Erythroblast (primary cell): Measurements from ENCODE around the gene NXPH2.
"Not testable (repeated sequence)": the region's sequence is repeated elsewhere in the genome, so short reads cannot be mapped to it uniquely, and the experiment has no call there.

ENCODE experiments used
- DNase-seq, 2 experiments: peaks; one replicate each; lab custom pipeline; 2025; lab: John Stamatoyannopoulos, UW
- GATA1 ChIP-seq: IDR thresholded peaks from 2 replicates; pipeline ENCODE4 v1.6.1; 2011; ENCODE audit warnings: low read depth, mild to moderate bottlenecking, control low read depth, low read length, moderate library complexity
- POLR2A ChIP-seq: IDR thresholded peaks from 2 replicates; pipeline ENCODE4 v1.6.1; 2011; ENCODE audit warnings: mild to moderate bottlenecking, low read length

NXPH2 gene

DNA sequence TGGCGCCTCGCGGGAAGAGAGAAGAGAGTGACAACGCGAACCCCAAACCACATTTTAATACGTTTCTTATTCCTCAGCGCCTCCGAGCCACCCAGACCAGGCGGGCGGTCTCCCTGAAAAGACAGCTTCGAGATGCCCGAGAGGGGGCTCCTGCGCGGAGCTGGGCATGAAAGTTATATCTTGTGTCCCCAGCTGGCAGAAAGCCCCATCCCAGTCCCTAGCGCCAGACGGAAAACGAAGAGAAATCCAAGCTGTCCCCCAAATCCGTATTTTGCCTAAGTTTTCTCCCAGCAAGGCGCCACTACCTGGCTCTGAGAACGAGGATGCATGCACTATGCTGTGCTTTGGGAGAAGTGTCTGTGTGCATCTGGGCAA is 797 bp downstream of the NXPH2 start:
- no peak for DNase-seq
- TF ChIP-seq GATA1: no peak
- TF ChIP-seq POLR2A: no peak

DNA sequence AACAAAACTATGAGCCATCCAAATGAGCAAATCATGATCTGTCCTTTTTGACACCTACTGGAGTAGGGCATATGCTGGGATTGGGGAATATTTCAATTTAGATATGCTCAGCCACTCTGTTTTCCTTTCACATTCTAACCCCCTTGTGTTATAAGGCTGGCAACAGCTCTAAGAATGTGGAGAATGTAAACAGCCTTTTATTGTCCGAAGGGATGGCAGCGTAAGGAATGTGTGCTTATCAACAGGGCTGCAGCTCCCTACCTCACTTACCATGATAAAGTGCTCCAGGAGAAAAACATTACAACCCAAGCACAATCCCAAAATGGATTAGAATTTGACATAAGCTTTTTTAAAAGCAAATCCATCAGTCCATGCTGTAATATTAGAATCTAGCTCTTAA is 2.2 kb downstream of the NXPH2 start:
- DNase-seq: no peak
- TF ChIP-seq GATA1 (no peak), POLR2A (no peak)

DNA sequence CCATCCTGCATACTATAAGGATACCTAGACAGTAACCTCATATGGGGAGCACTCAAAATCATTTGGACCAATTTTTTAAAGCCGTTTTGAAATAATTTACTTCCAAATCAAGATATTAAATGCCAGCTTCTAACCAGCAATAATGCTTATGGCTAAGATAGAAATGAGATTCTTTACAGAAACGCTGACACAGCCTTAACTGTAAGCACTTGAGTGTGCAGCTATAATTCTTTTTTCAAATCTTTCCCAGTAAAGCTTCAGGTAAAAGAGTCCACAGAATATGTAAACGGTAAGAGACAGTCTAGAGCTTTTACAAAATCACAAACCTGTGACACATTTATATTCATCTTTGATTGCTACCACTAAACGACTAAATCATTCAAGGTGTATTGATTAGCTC is 4.5 kb downstream of the NXPH2 start:
- TF ChIP-seq GATA1 (no peak), POLR2A (no peak)
- DNase-seq: no peak

DNA sequence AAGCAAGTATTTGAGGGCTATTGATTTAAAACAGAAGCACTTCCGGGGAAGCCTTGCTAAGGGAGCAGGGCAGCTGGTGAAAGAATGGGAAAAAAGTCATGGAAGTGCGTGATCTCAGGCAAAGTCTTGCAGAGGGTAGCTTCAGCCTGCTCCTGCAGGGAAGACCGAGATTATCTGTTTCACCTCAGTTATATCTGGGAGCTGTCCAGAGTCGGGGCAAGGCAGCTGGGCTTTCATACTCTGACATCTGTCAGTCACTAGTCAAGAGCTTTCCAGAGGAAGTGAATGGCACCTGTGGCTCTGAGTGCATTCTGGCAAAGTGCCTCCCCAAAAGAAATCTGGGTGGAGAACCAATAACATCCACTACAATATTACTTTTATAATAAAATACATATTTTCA is 8.7 kb downstream of the NXPH2 start:
- no peak for DNase-seq
- TF ChIP-seq GATA1: no peak
- no peak for TF ChIP-seq POLR2A

DNA sequence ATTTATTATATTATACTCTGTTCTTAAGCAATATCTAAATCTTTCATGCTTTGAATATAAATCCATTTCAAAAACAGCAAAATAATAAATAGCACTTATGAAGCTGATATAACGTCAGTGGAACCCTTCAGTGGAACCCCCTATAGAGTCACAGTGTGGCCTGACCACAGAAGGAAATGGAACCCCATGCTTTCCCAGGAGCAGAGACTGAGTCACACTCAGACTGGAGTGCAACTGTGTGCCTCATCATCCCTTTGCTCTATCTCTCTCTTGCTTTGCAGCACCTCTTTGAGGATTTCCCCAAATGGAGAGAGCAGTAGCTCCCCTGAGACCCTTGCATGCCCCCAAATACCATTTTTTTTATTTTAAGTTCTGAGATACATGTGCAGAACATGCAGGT is 13.1 kb downstream of the NXPH2 start:
- TF ChIP-seq GATA1: no peak
- TF ChIP-seq POLR2A: no peak
- DNase-seq: no peak

DNA sequence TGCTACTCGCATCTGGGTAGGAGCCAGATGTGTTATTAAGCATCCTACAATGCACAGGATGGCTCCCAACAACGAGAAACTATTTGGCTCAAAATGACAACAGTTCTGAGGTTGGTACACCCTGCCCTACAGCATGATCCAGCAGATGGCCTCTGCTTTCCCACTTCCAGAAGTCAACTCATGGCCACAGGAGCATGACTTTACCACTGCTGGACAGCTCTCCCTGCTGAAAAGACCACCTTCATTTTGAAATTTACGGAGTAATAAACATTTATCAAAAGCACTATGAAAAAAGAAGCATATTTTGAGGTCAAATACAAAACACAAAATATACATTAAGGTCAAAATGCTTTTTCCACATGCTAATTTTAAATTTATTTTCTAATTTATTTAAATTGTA is 13.7 kb downstream of the NXPH2 start:
- TF ChIP-seq POLR2A: no peak
- TF ChIP-seq GATA1: no peak
- DNase-seq: no peak

DNA sequence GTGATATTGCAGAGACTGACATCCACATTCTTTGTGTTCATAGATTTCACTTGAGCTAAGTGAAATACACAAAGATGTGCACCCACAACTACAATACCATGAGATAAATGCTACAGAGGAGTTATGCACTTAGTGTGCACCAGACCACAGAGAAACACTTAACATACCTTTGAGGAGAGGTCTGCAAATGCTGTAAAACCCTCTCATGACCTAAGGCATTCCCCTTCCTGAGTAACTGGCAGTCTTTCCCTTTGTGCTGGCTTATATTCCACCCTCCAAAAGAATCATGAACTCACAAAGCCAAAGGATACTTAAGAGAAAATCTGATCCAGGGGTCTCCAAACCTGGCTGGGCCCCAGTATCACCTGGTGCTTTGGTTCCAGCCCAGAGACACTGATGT is 16.2 kb downstream of the NXPH2 start:
- TF ChIP-seq POLR2A: no peak
- no peak for TF ChIP-seq GATA1
- DNase-seq: no peak

DNA sequence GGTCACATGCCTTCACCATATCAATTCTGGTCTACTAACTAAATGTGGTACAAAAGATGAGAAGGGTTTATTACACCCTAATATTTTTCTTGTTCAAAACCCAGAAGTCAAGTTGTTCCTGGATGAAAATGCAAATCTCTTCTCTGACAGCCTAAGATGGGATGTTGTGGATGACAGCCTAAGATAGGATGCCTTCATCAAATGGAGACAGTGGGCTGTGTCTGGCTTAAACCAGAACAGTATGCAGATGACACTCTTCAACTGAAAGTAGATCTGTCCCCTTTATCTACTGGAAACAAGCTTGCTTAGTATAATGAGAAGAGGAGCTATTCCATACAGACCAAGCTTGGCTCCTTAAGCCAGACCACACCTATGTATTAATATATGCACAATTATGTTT is 17.7 kb downstream of the NXPH2 start:
- DNase-seq: no peak
- no peak for TF ChIP-seq POLR2A
- no peak for TF ChIP-seq GATA1

DNA sequence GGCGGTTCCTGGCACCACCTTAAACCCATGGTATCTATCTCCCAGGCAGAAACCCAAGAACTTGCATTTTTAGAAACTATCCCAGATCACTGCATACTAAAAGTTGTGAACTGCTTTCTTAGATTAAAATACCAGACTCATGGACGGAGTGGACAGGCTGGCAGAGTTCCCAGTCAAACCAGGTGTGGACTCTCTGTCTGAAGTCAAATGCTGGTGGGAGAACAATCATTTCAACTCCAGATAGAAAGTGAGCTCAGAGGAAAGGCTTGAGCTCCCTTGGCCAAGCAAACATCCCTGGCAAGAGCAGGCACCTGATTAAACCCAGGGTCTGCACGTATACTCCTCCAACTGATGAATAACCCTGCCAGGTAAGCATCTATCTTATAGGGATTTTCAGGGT is 19.5 kb downstream of the NXPH2 start:
- no peak for DNase-seq
- no peak for TF ChIP-seq GATA1

DNA sequence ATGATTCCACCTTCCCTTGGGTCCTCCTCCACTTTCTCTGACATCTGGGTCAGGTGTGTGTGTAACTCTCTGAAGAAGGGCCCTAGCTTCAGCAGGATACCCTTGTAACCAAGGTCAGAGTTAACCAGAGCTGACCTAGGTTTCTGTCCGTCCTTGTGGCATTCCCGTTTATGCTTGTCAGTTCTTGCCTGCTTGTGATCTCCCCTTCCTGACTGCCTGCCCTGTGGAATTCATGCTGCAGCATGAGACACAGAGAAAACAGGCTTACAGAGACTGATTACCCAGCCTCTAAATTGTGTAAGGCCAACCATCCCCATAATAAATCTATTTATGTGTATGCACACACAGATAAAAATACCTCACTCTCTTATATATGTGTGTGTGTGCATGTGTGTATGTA is 22.8 kb downstream of the NXPH2 start:
- TF ChIP-seq POLR2A (no peak), GATA1 (no peak)
- DNase-seq: no peak

DNA sequence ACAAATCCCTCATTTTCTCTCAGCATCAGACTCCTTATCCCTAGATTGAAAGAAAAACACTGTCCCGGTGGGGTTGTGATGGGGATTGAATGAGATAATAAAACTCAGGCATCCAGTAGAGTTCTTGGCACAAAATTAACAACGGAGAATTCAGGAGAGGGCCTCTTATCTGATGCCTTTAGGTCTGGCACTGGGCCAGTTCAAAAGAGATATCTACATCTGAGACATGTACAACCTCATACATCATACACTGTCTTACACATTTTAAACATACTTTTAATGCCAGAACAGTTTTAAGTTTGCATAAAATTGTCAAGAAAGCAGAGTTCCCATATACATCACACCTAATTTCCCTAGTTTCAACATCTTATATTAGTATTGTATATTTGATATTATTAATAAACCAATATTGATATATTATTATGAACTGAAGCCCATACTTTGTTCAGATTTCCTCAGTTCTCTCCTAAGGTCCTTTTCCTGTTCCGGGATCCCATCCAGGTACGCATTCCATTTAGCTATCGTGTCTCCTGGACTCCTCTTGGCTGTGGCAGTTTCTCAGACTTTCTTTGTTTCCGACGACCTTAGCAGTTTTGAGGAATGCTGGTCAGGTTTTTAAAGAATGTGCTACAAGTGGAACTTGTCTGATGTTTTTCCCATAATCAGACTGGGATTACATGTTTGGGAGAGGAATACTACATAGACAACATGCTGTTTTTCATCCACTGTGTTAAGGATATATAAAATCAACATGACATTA is 27.8 kb downstream of the NXPH2 start:
- no peak for DNase-seq
- TF ChIP-seq GATA1 (no peak), POLR2A (no peak)

DNA sequence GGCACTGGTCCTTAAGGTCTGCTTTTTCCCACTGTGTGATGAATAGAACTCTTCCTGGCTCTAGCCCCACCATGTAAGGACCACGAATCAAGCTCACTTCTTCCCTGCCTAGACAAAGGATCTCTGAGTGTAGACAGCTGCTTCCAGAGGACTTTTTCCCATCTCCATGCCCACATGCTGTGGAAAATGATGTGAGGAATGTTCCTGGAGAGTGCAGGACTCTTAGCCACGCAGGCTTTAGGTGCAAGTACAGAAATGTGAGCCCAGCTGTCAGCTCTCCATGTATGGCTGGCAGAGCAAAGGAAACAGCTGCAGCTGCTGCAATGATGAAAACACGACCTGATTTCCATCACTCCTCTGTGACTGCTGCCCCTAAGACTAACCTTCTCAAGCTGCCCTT is 35.5 kb downstream of the NXPH2 start:
- no peak for DNase-seq
- TF ChIP-seq GATA1: no peak
- no peak for TF ChIP-seq POLR2A

DNA sequence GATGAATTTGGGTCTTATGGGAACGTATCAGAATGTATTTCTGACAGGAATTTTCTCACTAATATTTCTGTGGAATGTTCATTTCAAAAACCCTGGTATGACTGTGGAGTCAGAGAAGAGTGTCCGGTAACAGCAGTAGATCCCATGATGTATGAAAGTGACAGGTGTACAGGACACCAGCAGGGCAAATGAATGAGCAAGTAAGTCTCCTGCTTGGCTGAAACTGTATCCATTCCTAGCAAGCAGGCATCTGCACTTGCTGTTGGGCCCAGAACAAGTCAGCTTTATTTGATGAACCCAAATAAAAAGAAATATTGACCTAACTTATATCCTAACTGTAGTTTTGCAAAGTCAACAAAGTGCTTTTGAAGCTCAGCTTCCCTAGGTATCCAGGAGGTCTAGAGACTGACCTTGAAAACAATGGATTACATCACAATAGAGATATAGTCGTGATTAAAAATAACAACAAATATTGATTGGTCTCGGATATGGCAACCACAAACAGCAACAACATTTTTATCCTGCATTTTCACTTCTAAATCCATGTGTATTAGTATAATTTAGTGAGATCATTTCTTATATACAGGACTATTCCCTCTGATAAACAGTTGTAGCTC is 37.6 kb downstream of the NXPH2 start:
- no peak for DNase-seq
- TF ChIP-seq POLR2A: no peak
- no peak for TF ChIP-seq GATA1

DNA sequence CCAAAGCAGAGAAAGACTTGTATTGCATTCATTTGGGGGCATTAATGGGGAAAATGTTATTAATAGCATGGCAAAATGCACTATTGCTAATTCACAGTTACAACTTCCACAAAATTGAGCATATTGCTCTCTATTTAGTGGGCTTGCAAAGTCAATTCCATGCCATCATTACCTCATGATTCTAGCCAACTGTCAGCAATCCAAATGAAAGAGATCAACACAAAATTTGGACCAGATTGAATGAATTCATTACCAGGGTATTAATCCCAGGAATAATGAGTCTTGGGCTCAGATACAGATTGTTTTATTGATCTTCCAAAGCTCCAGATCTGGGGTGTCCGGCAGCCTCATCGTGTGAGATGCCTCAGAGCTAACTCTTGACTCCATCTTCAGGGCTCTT is 38.3 kb downstream of the NXPH2 start:
- TF ChIP-seq GATA1 (no peak), POLR2A (no peak)

DNA sequence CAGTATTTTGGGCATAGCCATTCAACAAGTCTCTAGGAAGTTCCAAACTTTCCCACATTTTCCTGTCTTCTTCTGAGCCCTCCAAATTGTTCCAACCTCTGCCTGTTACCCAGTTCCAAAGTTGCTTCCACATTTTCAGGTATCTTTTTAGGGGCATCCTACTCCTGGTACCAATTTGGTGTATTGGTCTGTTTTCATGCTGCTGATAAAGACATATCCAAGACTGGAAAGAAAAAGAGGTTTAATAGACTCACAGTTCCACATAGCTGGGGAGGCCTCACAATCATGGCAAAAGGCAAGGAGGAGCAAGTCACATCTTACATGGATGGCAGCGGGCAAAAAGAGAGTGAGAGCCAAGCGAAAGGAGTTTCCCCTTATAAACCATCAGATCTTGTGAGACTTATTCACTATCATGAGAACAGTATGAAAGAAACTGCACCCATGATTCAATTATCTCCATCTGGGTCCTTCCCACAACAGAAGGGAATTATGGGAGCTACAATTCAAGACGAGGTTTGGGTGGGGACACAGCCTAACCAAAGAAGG is 43.1 kb downstream of the NXPH2 start:
- DNase-seq: not testable (repeated sequence)

More for the DNA sequence above, 38.3 kb downstream of the NXPH2 start:
- DNase-seq: no peak
